T1000 (cell line): Measurements from ENCODE around the gene EPX.

Experiments
- DNase-seq: peaks from one replicate; lab custom pipeline; 2025; ENCODE audit warnings: mixed read lengths; lab: John Stamatoyannopoulos, UW

Gene EPX

DNA sequence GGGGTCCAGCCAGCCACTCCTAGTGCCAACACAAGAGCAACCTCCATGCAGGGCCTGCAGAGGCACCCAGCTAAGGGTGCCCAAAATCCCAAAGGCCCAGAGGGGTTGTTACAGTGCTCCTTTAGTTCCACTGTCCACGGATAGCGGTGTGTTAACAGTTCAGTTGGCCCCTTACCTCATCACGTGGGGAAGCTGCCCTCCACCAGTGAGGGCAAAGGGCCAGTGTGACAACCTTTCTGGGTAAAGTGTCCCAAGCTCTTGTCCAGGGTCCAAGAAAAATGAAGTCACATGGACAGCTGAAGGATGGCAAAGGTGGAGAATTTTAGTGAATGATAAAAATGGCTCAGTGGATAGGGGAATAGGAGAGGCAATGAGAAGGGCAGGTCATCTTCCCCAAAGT is 35.2 kb downstream of the EPX start:
- no peak for DNase-seq

DNA sequence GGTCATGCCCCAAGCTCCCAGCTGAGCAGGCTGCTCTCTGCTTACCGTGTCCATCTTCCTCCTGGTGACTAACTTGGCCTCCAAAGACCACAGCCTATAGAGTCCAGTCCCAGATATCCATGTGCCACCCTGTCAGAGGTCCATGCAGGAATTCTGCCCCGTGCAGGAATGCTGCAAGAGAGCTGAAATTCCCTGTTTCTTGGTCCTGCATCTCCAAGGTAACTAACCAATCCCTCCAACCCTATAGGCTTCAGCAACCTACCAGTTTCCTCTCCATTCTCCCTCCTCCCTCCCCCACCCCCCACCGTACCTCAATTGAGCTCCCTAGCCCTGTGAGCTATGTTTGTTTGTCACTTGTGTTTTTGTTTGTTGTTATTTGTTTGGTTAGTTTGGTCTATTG is 36.2 kb downstream of the EPX start:
- no peak for DNase-seq

- DNase-seq, result no peak
These were observed 36.9 kb downstream of the EPX start for GRCh38 chr17:58229384-58229783.

- no peak for DNase-seq
These were observed 37.4 kb downstream of the EPX start for GRCh38 chr17:58229881-58230280.

DNA sequence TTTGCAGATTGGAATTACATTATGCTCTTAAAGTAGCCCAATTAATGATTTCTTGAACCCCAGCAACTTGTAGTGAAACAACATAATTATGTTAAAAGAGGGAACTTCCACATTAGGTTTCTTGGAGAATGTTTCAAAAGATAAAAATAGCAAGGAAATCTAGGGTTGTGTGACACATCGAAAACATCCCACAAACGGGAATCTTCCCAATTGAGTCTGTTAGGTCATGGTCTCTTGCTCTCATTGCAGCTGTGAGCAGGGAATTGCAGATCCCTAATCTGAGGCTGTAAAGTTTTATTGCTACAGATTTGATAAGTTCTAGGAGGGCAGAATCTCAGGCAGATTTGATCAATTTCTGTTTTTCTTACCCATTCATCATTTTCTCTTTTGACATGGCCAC is 39.1 kb downstream of the EPX start:
- DNase-seq, result no peak

DNA sequence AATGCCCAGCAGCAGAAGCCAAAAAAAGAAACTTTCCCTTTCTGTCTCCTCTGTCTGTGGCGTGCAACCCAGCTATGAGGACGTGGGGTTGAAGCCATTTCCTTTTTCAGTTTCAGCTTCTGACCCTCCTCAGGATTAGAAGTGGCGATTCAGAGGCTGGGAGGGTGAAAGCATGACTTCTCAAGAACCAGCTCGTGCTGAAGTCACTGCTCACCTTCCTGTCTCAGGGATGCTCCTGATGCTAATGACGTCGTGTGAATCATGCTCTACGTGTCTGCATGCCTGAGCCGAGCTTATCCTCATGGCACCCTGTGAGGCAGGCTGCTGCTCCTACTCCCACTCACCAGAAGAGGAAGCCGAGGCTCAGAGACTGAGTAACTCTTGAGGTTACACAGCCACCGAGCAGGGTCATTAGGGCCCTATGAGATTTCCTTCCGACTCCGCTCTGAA is 40.2 kb downstream of the EPX start:
- DNase-seq, result no peak

GRCh38 chr17:58233543-58233942 is 41.0 kb downstream of the EPX start:
- DNase-seq, result no peak

GRCh38 chr17:58234512-58234911 is 42.0 kb downstream of the EPX start:
- no peak for DNase-seq

DNA sequence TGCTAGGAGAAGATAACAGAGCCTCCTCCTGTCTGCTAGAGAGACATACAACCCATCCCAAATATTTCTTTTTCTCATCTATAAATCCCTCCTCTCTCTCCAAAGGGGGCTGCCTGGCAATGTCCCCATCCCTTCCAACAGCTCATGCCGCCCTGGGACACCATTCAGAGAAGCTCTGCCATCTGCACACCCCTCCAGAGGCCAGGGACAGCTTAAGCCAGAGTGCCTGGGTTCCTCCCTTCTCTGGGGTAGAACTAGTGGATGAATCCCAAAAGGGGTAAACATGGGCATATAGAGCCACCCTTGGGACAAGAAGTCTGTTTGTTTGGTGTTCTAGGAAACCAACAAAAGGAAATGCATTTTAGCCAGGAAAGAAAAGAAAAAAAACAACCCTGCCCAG is 43.3 kb downstream of the EPX start:
- no peak for DNase-seq

GRCh38 chr17:58236394-58236793 is 43.9 kb downstream of the EPX start:
- DNase-seq, result no peak

DNA sequence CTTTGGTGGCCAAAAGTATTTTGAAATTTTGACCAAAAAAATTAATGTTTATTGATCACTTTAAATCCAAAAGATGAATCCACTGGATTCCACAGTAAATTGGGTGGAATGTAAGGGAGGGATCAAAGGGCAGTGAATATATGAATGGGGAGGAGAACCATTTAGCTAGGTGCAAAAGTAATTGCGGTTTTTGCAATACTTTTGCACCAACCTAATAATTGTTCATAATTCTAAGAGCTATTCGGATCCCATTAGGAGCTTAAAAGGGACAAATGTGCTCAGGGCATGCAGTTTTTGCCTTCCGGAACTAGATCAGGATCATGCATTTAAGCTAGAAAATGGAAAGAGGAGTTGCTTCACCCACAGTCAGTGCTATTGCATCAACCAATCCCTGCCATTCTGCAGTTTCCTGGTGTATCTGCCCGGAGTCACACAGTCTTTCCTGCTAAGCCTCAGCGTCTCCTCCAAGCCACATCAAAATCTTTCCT is 45.7 kb downstream of the EPX start, which contains the start of gene LPO:
TSS of gene LPO (plus strand) at position 438 of the 488 bp plus-strand sequence. CDS start 4,396 bp downstream, outside the sequence.
- DNase-seq, result no peak

DNA sequence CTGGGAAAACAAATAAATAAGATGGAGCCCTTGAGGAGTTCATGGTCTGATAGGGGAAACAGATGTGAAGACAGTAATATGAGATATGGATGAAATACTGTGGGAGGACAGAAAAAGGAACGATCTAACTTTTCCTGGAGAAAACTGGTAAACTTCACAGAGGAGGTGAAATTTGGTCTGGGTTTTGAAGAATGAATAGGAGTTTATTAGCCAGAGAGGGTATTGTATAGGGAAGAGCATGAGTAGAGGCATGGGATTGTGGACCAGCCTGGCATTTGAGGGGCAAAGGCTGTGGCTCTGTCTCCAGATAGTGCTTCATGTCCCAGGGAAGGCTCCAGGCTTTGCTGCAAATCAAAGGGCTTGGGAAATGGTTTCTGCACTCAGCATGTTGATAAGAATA is 47.5 kb downstream of the EPX start:
- DNase-seq, result no peak

DNA sequence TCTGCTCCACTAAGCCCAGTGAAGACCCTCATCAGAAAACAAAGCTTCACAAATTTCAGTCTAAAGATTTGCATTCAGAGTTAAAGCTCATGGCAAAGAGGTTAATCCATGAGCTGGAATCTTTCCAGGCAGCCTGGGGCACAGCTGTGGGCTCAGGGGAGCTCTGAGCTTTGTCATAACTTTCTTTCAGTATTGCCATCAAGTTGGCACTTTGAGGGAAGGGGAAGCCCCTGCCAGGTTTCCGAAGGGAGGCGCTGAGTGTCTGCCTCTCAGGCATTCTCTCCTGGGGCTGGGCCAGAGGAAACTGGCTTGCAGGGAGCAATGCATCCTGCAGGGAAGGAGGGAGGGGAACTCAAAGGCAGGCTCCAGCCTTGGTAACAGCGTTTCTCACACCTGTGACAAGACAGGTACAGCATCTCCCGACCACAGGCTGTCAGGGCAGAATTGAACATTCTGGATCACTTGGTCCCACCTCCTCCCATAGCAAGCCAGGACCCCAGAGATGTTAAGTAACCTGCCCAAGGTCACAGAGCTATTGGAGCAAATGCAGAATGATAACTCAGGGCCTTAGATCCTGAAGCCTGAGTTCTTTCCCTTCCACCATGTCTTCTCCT is 49.8 kb downstream of the EPX start:
- no peak for DNase-seq

DNA sequence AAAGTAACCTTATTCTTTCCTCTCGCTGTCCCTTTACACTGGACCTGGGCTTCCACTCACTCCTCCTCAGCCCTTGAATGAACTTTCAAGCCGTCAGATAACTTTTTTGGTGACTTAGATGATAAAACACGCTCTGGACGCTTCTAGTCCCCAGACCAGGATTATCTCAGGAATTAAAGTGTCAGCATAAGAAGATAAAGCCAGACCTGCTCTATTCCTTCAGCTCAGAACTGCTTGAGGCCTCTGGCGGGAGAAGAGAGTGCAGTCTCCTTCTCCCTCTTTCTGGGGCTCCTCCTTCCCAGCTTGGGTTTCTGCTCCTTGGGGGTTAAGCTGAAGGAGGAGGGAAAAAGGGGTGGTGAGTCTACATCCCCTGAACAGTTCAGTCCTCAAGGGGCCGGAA is 52.4 kb downstream of the EPX start:
- no peak for DNase-seq

DNA sequence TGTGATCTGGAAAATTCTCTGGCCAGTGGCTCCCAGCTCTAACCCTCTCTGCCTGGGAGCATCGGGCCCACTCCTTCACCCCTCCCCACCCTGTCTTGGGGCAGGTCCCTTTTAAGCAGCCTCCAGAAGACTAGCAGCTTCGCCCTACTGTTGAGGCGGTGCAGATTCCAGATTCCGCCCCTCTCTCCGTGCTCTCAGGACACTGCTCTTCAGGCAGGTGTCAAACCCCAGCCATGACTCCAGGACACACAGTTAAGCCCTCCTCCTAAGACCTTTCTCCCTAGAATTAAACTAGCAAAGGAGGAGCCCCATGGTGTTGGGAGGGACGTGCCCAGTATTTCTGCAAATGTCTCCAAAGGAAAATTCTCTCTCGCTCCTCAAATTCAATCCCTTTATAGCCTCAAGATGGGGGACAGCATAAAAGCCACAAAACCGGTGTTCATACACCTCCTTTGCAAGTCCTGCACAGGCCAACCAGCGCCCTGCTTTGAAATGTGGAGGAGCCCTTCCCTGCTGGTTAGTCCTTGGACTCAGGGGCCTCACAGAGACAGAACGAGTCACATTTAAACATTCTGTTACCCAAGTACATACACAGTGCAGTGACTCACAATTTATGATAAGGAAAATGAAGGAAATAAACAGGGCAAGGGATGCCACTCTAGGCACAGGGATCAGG is 53.0 kb downstream of the EPX start:
- DNase-seq, result no peak

DNA sequence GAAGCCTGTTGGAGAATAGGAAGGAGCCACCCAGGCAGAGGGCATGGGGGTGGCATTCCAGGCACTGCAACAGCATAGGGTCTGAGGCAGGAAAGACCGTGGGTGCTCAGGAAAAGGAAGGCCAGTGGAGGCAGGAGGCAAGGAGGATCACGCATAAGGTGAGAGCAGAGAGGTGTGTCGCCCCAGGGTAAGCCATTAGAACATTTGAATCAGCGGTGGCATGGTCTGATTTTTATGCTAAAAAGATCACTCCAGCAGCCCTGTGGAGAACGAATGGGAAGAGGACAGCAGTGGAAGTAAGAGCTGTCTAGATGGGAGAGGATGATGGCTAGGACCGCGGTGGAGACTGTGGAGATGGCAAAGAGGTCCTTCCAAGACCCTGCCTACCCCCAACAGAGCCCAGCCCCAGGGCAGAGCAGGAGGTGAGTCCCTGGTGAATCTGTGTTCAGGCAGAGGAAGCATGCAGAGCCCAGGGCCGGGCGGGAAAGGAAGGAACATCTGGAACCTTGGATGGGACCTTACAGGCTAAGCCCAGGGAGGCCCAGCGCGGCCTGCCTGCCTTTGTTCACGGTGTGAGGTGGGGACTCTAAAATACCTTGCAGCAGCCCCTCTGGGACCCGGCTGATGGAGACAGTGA is 53.7 kb downstream of the EPX start:
- DNase-seq, result no peak

- DNase-seq, result no peak
These were observed 54.3 kb downstream of the EPX start for GRCh38 chr17:58246781-58247180.

DNA sequence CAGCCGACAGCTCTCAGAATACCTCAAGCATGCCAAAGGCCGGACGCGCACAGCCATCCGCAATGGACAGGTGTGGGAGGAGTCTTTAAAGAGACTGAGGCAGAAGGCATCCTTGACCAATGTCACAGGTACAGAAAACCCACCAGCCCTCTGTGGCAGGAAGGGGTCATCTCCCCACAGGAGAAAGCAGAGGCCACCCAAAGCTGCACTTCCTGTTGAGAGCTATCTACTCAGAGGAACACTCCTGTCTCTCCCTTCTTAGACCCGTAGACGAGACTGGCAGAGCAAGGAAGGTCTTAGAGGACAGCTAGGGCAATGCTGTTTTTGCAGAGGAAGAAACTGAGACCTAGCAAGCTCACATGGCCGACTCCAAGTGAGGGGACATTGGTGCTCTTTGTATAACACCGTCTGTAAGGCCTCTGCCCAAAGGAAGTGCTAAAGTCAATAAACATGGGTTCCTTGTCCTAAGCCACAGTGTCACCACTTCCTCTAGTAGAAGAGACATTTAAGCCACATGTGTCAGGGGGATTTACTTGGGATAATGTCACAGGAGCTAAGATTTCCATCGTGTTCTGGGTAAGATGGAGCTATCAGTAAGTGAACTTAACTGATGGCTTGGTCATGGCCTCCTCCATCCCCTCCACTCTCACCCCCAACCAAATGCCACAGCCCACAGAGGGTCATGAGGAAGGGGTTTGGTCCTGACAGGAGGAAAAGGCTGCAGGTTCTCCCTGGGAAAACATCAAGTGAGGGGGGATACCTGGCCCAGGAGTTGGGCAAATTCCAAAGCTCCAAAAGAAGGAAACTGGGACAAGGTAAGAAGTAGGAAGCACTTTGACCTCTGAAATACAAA is 55.2 kb downstream of the EPX start:
- DNase-seq, result no peak

GRCh38 chr17:58248955-58249269 is 56.4 kb downstream of the EPX start:
- DNase-seq, result no peak

GRCh38 chr17:58249270-58250133 is 57.0 kb downstream of the EPX start:
- DNase-seq, result no peak

- no peak for DNase-seq
These were observed 58.0 kb downstream of the EPX start for GRCh38 chr17:58250344-58251011.
